Ishikawa (cell line): ENCODE measurements around the gene ZYX.

Source experiments
- CEBPB ChIP-seq: IDR thresholded peaks from 2 replicates; pipeline ENCODE4 v1.6.1; 2012
- CREB1 ChIP-seq: IDR thresholded peaks from 2 replicates; pipeline ENCODE4 v1.6.1; 2012; ENCODE audit warnings: low read depth
- EGR1 ChIP-seq: IDR thresholded peaks from 2 replicates; pipeline ENCODE4 v1.6.1; 2012
- EP300 ChIP-seq: IDR thresholded peaks from 2 replicates; pipeline ENCODE4 v1.6.1; 2012; ENCODE audit warnings: borderline replicate concordance
- FOXM1 ChIP-seq: IDR thresholded peaks from 2 replicates; pipeline ENCODE4 v1.6.1; 2012; ENCODE audit warnings: low read depth, borderline replicate concordance
- NFIC ChIP-seq: IDR thresholded peaks from 2 replicates; pipeline ENCODE4 v1.6.1; 2012
- RAD21 ChIP-seq: IDR thresholded peaks from 2 replicates; pipeline ENCODE4 v1.6.1; 2012; ENCODE audit warnings: low read depth
- REST ChIP-seq: IDR thresholded peaks from 2 replicates; pipeline ENCODE4 v1.6.1; 2012; ENCODE audit warnings: low read depth, mild to moderate bottlenecking
- TAF1 ChIP-seq: IDR thresholded peaks from 2 replicates; pipeline ENCODE4 v1.6.1; 2012; ENCODE audit warnings: low read depth, mild to moderate bottlenecking
- TCF12 ChIP-seq: IDR thresholded peaks from 2 replicates; pipeline ENCODE4 v1.6.1; 2012; ENCODE audit warnings: low read depth
- TEAD4 ChIP-seq: IDR thresholded peaks from 2 replicates; pipeline ENCODE4 v1.6.1; 2012
- YY1 ChIP-seq: IDR thresholded peaks from 2 replicates; pipeline ENCODE4 v1.6.1; 2012; ENCODE audit warnings: low read depth
- ZBTB7A ChIP-seq: IDR thresholded peaks from 2 replicates; pipeline ENCODE4 v1.6.1; 2012; ENCODE audit warnings: low read depth
- TF ChIP-seq, protein P1 (sequence below): IDR thresholded peaks from 2 replicates; pipeline ENCODE4 v1.6.1; 2012
- TF ChIP-seq, protein P2 (sequence below): IDR thresholded peaks from 2 replicates; pipeline ENCODE4 v1.6.1; 2012

The ZYX gene

DNA sequence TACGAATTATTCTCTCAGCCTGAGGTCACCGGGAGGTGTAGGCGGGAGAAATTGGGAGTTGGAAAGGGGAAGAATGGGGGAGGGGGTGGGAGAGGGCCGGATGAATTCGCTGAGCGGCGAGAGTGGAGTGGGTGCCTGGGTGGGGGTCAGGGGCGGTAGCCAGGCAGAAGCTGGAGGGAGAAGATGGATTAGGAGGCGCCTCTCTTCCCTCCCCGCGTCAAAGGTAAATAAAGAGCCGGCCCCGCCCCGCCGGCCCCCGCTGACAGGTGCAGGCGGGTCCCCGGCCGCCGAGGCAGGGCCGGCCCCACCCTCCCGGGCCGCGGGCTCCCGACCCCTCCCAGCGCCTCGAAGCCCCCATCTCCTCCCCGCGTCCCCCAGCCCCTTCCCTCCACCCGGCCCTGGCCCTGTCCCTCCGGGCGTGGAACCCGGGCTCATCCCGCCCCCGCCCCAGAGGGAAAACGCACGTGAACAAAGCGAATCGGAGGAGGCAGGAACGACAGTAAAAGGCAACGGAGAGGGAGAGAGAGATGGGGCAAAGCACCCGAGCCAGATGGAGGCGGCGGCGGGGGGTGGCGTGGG is 19.5 kb upstream of the ZYX start:
- TF ChIP-seq CEBPB (no peak), ZBTB7A (peak; percentile 25; the same call in 1 of the 2 replicates), EGR1 (0 out of 2 replicates have a peak, but pooled peaks have one; percentile 11)

DNA sequence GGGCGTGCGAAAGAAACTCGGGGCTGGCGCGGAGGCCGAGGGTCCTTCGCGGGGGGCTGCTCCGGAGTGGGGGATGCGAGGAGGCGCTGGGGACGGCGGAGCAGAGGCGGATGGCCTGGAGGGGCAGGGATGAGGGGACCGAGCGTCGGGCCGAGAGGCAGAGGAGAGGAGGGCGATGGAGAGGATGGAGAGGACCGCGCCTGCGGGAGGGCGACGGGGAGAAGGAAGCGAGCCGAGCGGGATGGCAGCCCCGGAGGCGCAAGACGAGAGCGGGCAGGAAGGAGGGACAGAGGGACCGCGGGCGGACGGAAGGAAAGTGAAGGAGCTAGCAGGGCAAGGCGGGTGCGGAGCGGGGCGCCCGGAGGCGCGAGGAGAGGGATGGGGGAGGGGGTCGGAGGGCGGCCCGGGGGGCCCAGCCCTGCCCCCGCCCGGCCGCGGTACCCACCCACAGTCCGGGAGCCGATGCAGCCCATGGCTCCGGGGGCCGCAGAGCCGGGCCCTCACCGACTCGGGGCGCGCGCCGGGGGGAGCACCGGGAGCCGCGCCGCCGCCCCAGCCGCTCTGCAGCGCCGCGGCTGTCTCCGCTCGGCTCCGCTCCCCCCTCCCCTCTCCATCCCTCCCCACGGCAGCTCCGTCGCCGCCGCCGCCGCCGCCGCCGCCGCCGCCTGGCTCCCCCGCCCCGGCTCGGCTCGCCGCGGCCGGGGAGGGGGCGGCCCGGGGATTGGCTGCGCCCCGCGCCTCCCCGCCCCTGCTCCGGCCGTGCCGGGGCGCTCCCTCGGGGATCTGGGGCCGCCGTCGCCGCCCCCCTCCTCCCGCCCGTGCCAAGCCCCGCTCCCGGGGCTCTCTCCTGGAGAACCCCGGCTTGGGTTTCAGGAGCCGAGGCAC is 18.8 kb upstream of the ZYX start, which contains the start of gene FAM131B:
Gene FAM131B (minus strand): TSS at position 583 of the 885 bp plus-strand sequence. CDS start 110 bp downstream, at position 473.
- TF ChIP-seq, protein P1, sequence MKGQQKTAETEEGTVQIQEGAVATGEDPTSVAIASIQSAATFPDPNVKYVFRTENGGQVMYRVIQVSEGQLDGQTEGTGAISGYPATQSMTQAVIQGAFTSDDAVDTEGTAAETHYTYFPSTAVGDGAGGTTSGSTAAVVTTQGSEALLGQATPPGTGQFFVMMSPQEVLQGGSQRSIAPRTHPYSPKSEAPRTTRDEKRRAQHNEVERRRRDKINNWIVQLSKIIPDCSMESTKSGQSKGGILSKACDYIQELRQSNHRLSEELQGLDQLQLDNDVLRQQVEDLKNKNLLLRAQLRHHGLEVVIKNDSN: no peak
- no peak for TF ChIP-seq REST
- no peak for TF ChIP-seq CEBPB
- TF ChIP-seq EP300: no peak
- no peak for TF ChIP-seq ZBTB7A
- TF ChIP-seq, protein P2, sequence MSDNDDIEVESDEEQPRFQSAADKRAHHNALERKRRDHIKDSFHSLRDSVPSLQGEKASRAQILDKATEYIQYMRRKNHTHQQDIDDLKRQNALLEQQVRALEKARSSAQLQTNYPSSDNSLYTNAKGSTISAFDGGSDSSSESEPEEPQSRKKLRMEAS: no peak; the same call in 1 of the 2 replicates
- no peak for TF ChIP-seq NFIC

GRCh38 chr7:143363016-143363937 is 17.9 kb upstream of the ZYX start:
- TF ChIP-seq EGR1 (no peak), EP300 (no peak), REST (no peak), RAD21 (no peak), TAF1 (no peak), ZBTB7A (no peak), TCF12 (no peak), YY1 (no peak), FOXM1 (no peak), CREB1 (no peak), NFIC (no peak), TEAD4 (no peak), CEBPB (no peak)
- TF ChIP-seq, protein P1: no peak
- TF ChIP-seq, protein P2: no peak

- TF ChIP-seq NFIC (peak; percentile 28; the same call in 1 of the 2 replicates), TEAD4 (no peak)
Observed at GRCh38 chr7:143367972-143368371, 13.2 kb upstream of the ZYX start.

DNA sequence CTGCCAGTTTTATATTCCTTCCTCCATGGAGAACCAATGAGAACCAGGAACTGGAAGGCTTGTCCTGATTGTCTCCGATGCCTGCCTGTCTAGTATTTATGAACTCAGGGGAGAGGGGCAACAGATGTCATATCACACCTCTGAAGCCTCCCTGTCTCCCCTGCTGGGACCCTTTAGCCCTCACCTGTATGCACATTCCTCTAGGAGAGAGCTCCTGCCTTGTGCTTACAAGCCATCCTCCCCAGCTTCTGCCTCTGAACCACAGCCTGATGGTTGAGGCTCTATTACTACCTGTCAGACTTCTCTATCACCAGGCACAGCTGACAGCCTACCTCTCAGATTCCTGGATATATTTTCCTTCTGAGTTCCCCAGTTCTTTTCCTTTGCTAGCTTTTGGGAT is 12.8 kb upstream of the ZYX start:
- TF ChIP-seq ZBTB7A (no peak), CREB1 (no peak), EP300 (no peak), TCF12 (no peak), NFIC (no peak), TEAD4 (no peak), RAD21 (no peak), EGR1 (no peak), CEBPB (no peak), FOXM1 (no peak), TAF1 (no peak), YY1 (no peak), REST (no peak)
- TF ChIP-seq, protein P1: no peak
- TF ChIP-seq, protein P2: no peak
